Stomach (tissue), 9 donors: ENCODE data around the gene ARAP2. TPM values are rescaled to one million over a fixed set of nuclear protein-coding genes. Genes with fewer than 3 reads are reported as not detected.

ENCODE experiments used
- DNase-seq, 2 donors: peaks; one replicate each; pipeline versions ENCODE4 v3.0.0 to v3.0.0-alpha.2; 2013 to 2019
- H3K27ac ChIP-seq, 5 donors: fragments of 200-600 bp in 4 of 5; sonication (generic) in 4 of 5; one replicate each; pipeline ENCODE4 v1.5.1; 2013 to 2019; ENCODE audit warnings: mild to moderate bottlenecking in 1 of 5, moderate library complexity in 1 of 5
- H3K27me3 ChIP-seq, 3 donors: fragments of 200-600 bp; sonication (generic); one replicate each; pipeline ENCODE4 v1.5.1; 2017 to 2019; ENCODE audit warnings: mixed run types in 1 of 3
- H3K36me3 ChIP-seq, 4 donors: fragments of 200-600 bp; sonication (generic); 1 replicate in 3 of 4; 2 replicates in 1 of 4; pipeline ENCODE4 v1.5.1; 2016 to 2019
- H3K4me1 ChIP-seq, 4 donors: fragments of 200-600 bp; sonication (generic); one replicate each; pipeline ENCODE4 v1.5.1; 2016 to 2019
- H3K4me3 ChIP-seq, 4 donors: fragments of 200-600 bp; sonication (generic) in 3 of 4; one replicate each; pipeline ENCODE4 v1.5.1; 2016 to 2019; ENCODE audit warnings: mild to moderate bottlenecking in 1 of 4
- H3K9me3 ChIP-seq, 4 donors: fragments of 200-600 bp; sonication (generic); one replicate each; pipeline ENCODE4 v1.5.1; 2016 to 2019
- EP300 ChIP-seq: sonication (generic); formaldehyde crosslinking; IDR thresholded peaks from one replicate; pipeline ENCODE4 v1.6.1; 2017; ENCODE audit warnings: antibody characterized with exemption
- POLR2A ChIP-seq, 4 donors: fragments of 450-650 bp; IDR thresholded peaks; one replicate each; pipeline ENCODE4 v1.6.1; 2016; ENCODE audit warnings: antibody characterized with exemption in 4 of 4, control low read depth in 2 of 4, mild to moderate bottlenecking in 1 of 4, moderate library complexity in 1 of 4
- POLR2AphosphoS5 ChIP-seq, 3 donors: sonication (generic); formaldehyde crosslinking; IDR thresholded peaks; one replicate each; pipeline ENCODE4 v1.6.1; 2016; ENCODE audit warnings: antibody characterized with exemption in 3 of 3
- WGBS, 5 donors: extraction: QIAGEN DNeasy Blood & Tissue Kit in 3 of 5; methylation state at CpG; one replicate each; pipeline versions ENCODE4 v1.1.5 to v1.1.7; 2013 to 2018; 5-methylcytosine and 5-hydroxymethylcytosine counted together
- intact Hi-C: fragments of 100-400 bp; cut with DNase I; formaldehyde crosslinking; loops from one replicate; pipeline ENCODE4 v1.15.1; 2023; ENCODE audit warnings: low total_unique reads
- polyA plus RNA-seq, 3 donors: library from polyadenylated mRNA; stranded (reverse); fragments of 200-250 nt; gene quantifications; one replicate each; pipeline ENCODE4 v1.2.3, GENCODE V29; 2013
- total RNA-seq, 5 donors: library from RNA; depleted of rRNA; stranded (reverse); fragments of >200 nt; gene quantifications; one replicate each; pipeline versions ENCODE4 v1.1.0 to v1.2.3, GENCODE V29; 2014 to 2016
- TF ChIP-seq, protein P1 (sequence below), 7 experiments: fragments of 450-650 bp in 4 of 7; fragments of 200-600 bp in 3 of 7; sonication (generic) in 3 of 7; IDR thresholded peaks; one replicate each; pipeline ENCODE4 v1.5.1; 2016 to 2019; ENCODE audit warnings: antibody characterized with exemption in 7 of 7, control low read depth in 2 of 7, mild to moderate bottlenecking in 1 of 7
- donor health status: healthy with polysubstance abuse.
- donor health status: Bipolar disorder and iron deficiency.
- donor health status: healthy.

The ARAP2 gene
- total and polyA plus RNA-seq, 8 donors: 2.2 to 69.4 (median 19.1) TPM

DNA sequence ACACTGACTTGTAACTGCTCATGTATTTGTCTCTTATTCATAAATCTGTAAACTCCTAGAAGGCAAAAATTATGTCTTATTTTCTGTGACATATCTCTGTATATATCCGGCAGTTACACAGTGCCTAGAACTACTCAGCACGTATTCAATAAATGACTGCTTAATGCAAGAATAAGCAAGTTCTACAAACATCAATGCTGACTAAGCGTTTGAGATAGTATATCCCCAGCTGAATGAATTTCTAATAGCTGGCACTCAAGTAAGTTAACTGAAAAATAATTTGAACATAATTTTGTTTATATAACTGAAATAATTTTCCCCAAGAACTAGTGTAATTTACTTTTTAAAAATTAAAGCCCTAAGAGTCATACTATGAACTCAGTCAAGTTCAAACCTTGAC is 113.7 kb downstream of the ARAP2 start:
- Histone ChIP-seq H3K27me3 (no peaks in the 10 kb centered on the region), H3K27ac (no peak overlapping the region), H3K4me1 (no peaks in the 10 kb centered on the region), H3K36me3 (peaks cover 0 to 16% (median 0%) of the 10 kb centered on the region in 4 donors), H3K4me3 (no peak overlapping the region), H3K9me3 (no peaks in the 10 kb centered on the region)
- no peak for DNase-seq
- WGBS, 5 donors: 88 to 97% (median 92%) methylated on average over 3 of the region's 3 CpGs
- TF ChIP-seq, protein P1, sequence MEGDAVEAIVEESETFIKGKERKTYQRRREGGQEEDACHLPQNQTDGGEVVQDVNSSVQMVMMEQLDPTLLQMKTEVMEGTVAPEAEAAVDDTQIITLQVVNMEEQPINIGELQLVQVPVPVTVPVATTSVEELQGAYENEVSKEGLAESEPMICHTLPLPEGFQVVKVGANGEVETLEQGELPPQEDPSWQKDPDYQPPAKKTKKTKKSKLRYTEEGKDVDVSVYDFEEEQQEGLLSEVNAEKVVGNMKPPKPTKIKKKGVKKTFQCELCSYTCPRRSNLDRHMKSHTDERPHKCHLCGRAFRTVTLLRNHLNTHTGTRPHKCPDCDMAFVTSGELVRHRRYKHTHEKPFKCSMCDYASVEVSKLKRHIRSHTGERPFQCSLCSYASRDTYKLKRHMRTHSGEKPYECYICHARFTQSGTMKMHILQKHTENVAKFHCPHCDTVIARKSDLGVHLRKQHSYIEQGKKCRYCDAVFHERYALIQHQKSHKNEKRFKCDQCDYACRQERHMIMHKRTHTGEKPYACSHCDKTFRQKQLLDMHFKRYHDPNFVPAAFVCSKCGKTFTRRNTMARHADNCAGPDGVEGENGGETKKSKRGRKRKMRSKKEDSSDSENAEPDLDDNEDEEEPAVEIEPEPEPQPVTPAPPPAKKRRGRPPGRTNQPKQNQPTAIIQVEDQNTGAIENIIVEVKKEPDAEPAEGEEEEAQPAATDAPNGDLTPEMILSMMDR (IDR thresholded peaks at IDR 0.05): no peak
- no peak for TF ChIP-seq EP300
- no peak for TF ChIP-seq POLR2AphosphoS5 (IDR thresholded peaks at IDR 0.05)
- no peak for TF ChIP-seq POLR2A (IDR thresholded peaks at IDR 0.05)
- intact Hi-C loops: no loop called here

DNA sequence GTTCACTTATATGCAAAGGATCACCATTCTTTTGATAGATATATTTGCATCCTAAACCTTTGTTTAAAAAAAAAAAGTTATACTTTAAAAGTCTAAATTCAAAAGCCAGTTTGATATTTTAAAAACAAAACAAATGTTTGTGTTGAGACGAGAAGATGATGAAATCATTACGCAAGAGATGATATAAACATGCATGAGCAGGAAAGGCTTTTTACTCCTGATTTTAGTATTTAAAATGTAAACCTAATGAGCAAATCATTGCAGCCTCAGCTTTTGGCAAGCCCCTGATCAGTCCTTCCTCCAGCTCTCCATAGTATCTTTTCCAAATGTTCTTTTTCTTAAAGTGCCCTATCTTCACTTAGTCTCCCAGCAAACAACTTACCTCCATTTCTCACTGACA is 115.6 kb downstream of the ARAP2 start:
- H3K4me3 ChIP-seq: no peak overlapping the region
- peaks cover 0 to 27% (median 6%) of the 10 kb centered on the region in 4 donors for H3K36me3 ChIP-seq
- no peak for DNase-seq
- intact Hi-C loops: no loop called here
- no peaks in the 10 kb centered on the region for H3K9me3 ChIP-seq
- no peak overlapping the region for H3K27ac ChIP-seq
- no peaks in the 10 kb centered on the region for H3K27me3 ChIP-seq
- 58 to 86% (median 69%) methylated on average over 2 of the region's 2 CpGs for WGBS, 5 donors
- TF ChIP-seq EP300 (no peak), POLR2A (IDR thresholded peaks at IDR 0.05) (no peak), POLR2AphosphoS5 (IDR thresholded peaks at IDR 0.05) (no peak)
- TF ChIP-seq, protein P1 (IDR thresholded peaks at IDR 0.05): no peak
- H3K4me1 ChIP-seq: no peaks in the 10 kb centered on the region

DNA sequence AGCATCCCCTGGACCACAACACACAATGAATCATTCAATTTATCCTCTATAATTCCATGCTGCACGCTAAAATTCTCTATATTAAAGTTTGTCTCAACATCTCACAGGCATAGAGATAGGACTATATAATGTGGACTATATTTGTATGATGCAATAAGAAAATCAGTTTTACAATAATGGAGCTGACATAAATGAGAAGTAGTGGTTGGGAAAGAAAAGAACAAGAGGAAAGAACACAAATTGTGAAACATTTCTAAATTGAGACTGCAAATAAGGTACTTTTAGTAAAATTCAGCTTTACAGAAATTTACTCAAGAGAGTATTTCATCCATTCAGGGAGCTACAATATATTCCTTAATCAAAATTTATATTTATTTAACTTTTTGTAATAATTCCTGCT is 120.4 kb downstream of the ARAP2 start:
- TF ChIP-seq POLR2A (IDR thresholded peaks at IDR 0.05) (no peak), EP300 (no peak), POLR2AphosphoS5 (IDR thresholded peaks at IDR 0.05) (no peak)
- TF ChIP-seq, protein P1 (IDR thresholded peaks at IDR 0.05): no peak
- intact Hi-C loops: no loop called here
- Histone ChIP-seq H3K4me1 (no peaks in the 10 kb centered on the region), H3K36me3 (peaks cover 0 to 34% (median 16%) of the 10 kb centered on the region in 4 donors), H3K27ac (no peak overlapping the region), H3K27me3 (no peaks in the 10 kb centered on the region), H3K4me3 (no peak overlapping the region), H3K9me3 (peaks cover 0 to 3% (median 0%) of the 10 kb centered on the region in 4 donors)
- WGBS, 5 donors: 72 to 91% (median 86%) methylated on average over 1 of the region's 1 CpG
- DNase-seq: no peak

DNA sequence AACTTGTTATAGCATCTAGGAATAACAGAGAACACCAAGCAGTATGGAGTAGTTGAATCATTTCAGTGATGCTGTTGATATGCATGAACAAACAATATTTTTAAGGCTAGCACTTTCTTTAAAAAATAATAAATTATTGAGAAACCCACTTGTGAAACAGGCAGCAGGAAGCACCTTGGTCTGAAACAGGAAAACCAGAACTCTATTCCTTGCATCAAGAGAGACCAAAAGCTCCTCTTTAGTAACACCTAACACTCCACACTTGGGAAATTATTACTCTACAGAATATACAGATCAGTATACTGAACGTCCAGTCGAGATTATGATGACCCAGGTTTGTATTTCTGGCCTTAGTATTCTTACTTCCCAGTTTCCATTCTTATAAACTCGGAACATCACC is 129.0 kb downstream of the ARAP2 start:
- 80 to 85% (median 84%) methylated on average over 3 of the region's 3 CpGs for WGBS, 5 donors
- H3K36me3 ChIP-seq: peaks cover 0 to 23% (median 7%) of the 10 kb centered on the region in 4 donors
- H3K9me3 ChIP-seq: no peaks in the 10 kb centered on the region
- H3K27me3 ChIP-seq: no peaks in the 10 kb centered on the region
- H3K27ac ChIP-seq: no peak overlapping the region
- intact Hi-C loops: no loop called here
- no peak overlapping the region for H3K4me3 ChIP-seq
- no peak for TF ChIP-seq POLR2AphosphoS5 (IDR thresholded peaks at IDR 0.05)
- no peak for TF ChIP-seq POLR2A (IDR thresholded peaks at IDR 0.05)
- TF ChIP-seq, protein P1 (IDR thresholded peaks at IDR 0.05): no peak
- no peak for TF ChIP-seq EP300
- H3K4me1 ChIP-seq: peaks cover 0 to 7% (median 0%) of the 10 kb centered on the region in 4 donors
- no peak for DNase-seq
